Keratinocyte (primary cell): ENCODE measurements around the gene CFAP157. TPM values are rescaled to one million over a fixed set of nuclear protein-coding genes. Genes with fewer than 3 reads are reported as not detected.

Experiments used
- DNase-seq: peaks from one replicate; pipeline ENCODE4 v3.0.0-alpha.2; 2011; ENCODE audit warnings: low read depth, missing footprints, low spot score
- FAIRE-seq: peaks from 2 replicates; lab custom pipeline; 2011; peaks lifted over from hg19 to GRCh38; lab: Jason Lieb, UNC
- H2AFZ ChIP-seq: 2 replicates; pipeline ENCODE4 v1.6.0; 2012; ENCODE audit warnings: low read length, control low read depth, inconsistent platforms; ENCODE audit not compliant: control insufficient read depth
- H3K27ac ChIP-seq: 2 replicates; pipeline ENCODE4 v1.5.1; 2011; ENCODE audit warnings: low read length; ENCODE audit not compliant: control insufficient read depth, insufficient read depth
- H3K27me3 ChIP-seq: 3 replicates; pipeline ENCODE4 v1.6.0; 2011; ENCODE audit warnings: low read length; ENCODE audit not compliant: control insufficient read depth, insufficient read depth; ENCODE audit errors: extremely low read depth
- H3K36me3 ChIP-seq, 2 experiments: 2 replicates in 1 of 2; 3 replicates in 1 of 2; pipeline ENCODE4 v1.5.1; 2011; ENCODE audit warnings: low read length in 2 of 2, mild to moderate bottlenecking in 1 of 2; ENCODE audit not compliant: control insufficient read depth in 2 of 2, insufficient read depth in 2 of 2; ENCODE audit errors: extremely low read depth in 1 of 2
- H3K4me1 ChIP-seq: 3 replicates; pipeline ENCODE4 v1.5.1; 2011; ENCODE audit warnings: low read length; ENCODE audit not compliant: control insufficient read depth, insufficient read depth; ENCODE audit errors: extremely low read depth
- H3K4me2 ChIP-seq: 3 replicates; pipeline ENCODE4 v1.6.0; 2011; ENCODE audit warnings: low read depth, low read length; ENCODE audit not compliant: control insufficient read depth, insufficient read depth; ENCODE audit errors: extremely low read depth
- H3K4me3 ChIP-seq, 3 experiments: fragments of 200-600 bp in 1 of 3; sonication (generic) in 1 of 3; 2 replicates in 2 of 3; 3 replicates in 1 of 3; pipeline ENCODE4 v1.5.1; 2011 to 2016; ENCODE audit warnings: low read length in 3 of 3, mild to moderate bottlenecking in 3 of 3, control low read depth in 2 of 3, inconsistent platforms in 1 of 3, low read depth in 1 of 3, mixed read lengths in 1 of 3, mixed run types in 1 of 3, moderate library complexity in 1 of 3; ENCODE audit not compliant: control insufficient read depth in 2 of 3, insufficient read depth in 2 of 3; ENCODE audit errors: extremely low read depth in 1 of 3
- H3K79me2 ChIP-seq: 2 replicates; pipeline ENCODE4 v1.6.0; 2012; ENCODE audit warnings: low read length; ENCODE audit not compliant: control insufficient read depth, insufficient read depth
- H3K9ac ChIP-seq: 3 replicates; pipeline ENCODE4 v1.6.0; 2011; ENCODE audit warnings: low read length; ENCODE audit not compliant: control insufficient read depth, insufficient read depth; ENCODE audit errors: extremely low read depth
- H3K9me1 ChIP-seq: 3 replicates; pipeline ENCODE4 v1.6.0; 2011; ENCODE audit warnings: low read length; ENCODE audit not compliant: control insufficient read depth, insufficient read depth; ENCODE audit errors: extremely low read depth
- H3K9me3 ChIP-seq: 2 replicates; pipeline ENCODE4 v1.5.1; 2012; ENCODE audit warnings: low read depth, low read length; ENCODE audit not compliant: control insufficient read depth
- H4K20me1 ChIP-seq: 3 replicates; pipeline ENCODE4 v1.6.0; 2011; ENCODE audit warnings: low read length; ENCODE audit not compliant: control insufficient read depth, insufficient read depth; ENCODE audit errors: extremely low read depth
- EZH2 ChIP-seq: IDR thresholded peaks from one replicate; pipeline ENCODE4 v1.6.1; 2012; ENCODE audit warnings: inconsistent platforms, mild to moderate bottlenecking, low read length, moderate library complexity
- dilution Hi-C: fragments of 300-500 bp; cut with MboI; formaldehyde crosslinking; loops from one replicate; pipeline ENCODE4 v1.7.0; 2020; ENCODE audit warnings: low sequenced_read_pairs; ENCODE audit not compliant: extremely low pct_ligation_motif_present
- polyA plus RNA-seq, 5 experiments: library from polyadenylated mRNA; depleted of rRNA in 3 of 5; stranded (reverse) in 3 of 5; stranded (forward) in 1 of 5; unstranded in 1 of 5; fragments of >200 nt; gene quantifications; 1 replicate in 1 of 5; 2 replicates in 3 of 5; 3 replicates in 1 of 5; pipeline versions ENCODE4 v1.2.1 to v1.2.3, GENCODE V29; 2011 to 2012; ENCODE audit warnings: missing spikeins in 2 of 5, low read depth in 1 of 5, low replicate concordance in 1 of 5
- TF ChIP-seq, protein P1 (sequence below), 3 experiments: IDR thresholded peaks in 1 of 3; conservative IDR thresholded peaks in 1 of 3; optimal IDR thresholded peaks in 1 of 3; 2 replicates in 2 of 3; 3 replicates in 1 of 3; pipeline versions ENCODE3 to v1.5.1; 2011; ENCODE audit warnings: low read length in 3 of 3, mild to moderate bottlenecking in 3 of 3, moderate library complexity in 2 of 3, control low read depth in 1 of 3, inconsistent platforms in 1 of 3; ENCODE audit not compliant: insufficient read depth in 2 of 3; ENCODE audit errors: extremely low read depth in 1 of 3

The CFAP157 gene
- polyA plus RNA-seq, 1 donor (not counting 4 experiments of a cell fraction or from before 2014, with no cell fraction given): not detected

DNA sequence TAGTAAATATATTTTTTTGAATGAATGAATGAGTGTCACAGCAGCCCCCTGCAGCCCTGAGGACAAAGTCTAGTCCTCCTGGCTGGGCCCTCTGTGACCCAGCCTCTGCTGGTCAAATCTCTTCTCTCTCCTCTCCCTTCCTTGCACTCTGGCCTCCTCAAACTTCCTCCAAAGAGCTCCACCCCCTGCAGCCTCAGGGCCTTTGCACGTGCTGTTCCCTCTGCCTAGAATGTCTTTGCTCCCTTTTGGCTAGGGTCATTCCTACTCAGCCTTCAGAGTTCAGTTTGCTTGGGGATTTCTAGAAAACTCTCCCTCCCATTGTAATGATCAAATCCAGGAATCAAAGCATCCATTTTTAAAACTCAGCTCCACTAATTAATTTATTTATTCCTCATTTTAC, 58.6 kb downstream of the CFAP157 start:
- Histone ChIP-seq H3K27ac (no peak overlapping the region), H3K9me3 (no peaks in the 10 kb centered on the region), H3K4me3 (no peak overlapping the region), H2AFZ (no peak overlapping the region), H3K4me2 (no peak overlapping the region), H3K36me3 (no peaks in the 10 kb centered on the region), H4K20me1 (no peaks in the 10 kb centered on the region), H3K79me2 (no peaks in the 10 kb centered on the region), H3K9me1 (no peaks in the 10 kb centered on the region), H3K9ac (no peak overlapping the region), H3K4me1 (peaks cover 1% of the 10 kb centered on the region), H3K27me3 (peaks cover 3% of the 10 kb centered on the region)
- DNase-seq (no peak), FAIRE-seq (no peak)
- TF ChIP-seq EZH2: no peak
- TF ChIP-seq, protein P1, sequence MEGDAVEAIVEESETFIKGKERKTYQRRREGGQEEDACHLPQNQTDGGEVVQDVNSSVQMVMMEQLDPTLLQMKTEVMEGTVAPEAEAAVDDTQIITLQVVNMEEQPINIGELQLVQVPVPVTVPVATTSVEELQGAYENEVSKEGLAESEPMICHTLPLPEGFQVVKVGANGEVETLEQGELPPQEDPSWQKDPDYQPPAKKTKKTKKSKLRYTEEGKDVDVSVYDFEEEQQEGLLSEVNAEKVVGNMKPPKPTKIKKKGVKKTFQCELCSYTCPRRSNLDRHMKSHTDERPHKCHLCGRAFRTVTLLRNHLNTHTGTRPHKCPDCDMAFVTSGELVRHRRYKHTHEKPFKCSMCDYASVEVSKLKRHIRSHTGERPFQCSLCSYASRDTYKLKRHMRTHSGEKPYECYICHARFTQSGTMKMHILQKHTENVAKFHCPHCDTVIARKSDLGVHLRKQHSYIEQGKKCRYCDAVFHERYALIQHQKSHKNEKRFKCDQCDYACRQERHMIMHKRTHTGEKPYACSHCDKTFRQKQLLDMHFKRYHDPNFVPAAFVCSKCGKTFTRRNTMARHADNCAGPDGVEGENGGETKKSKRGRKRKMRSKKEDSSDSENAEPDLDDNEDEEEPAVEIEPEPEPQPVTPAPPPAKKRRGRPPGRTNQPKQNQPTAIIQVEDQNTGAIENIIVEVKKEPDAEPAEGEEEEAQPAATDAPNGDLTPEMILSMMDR (optimal IDR thresholded peaks at IDR 0.05 in 1 of 3, IDR thresholded peaks at IDR 0.05 in 1 of 3, conservative IDR thresholded peaks at IDR 0.05 in 1 of 3; ENCODE audit: extremely low read depth in 1 of 3, insufficient read depth in 2 of 3, low read length in 3 of 3): no peak
- dilution Hi-C loops: no loop called here

Other genes with a start within 250 kb of the CFAP157 start
- gene STXBP1, start 94.7 kb upstream of the CFAP157 start, polyA plus RNA-seq: 7.8 to 22.2 TPM (median 17.1 TPM) in 3 replicates
- gene PTRH1, start 8.7 kb downstream of the CFAP157 start, polyA plus RNA-seq: 14.3 to 25.2 TPM (median 14.9 TPM) in 3 replicates
- gene TTC16, start 9.1 kb downstream of the CFAP157 start, polyA plus RNA-seq: 0.03 to 0.05 TPM in 2 of 3 replicates, not detected in the other
- gene TOR2A, start 28.3 kb downstream of the CFAP157 start, polyA plus RNA-seq: 2.3 to 5.9 TPM (median 4.1 TPM) in 3 replicates
- 0.12 to 0.21 TPM in 2 of 3 replicates, not detected in the other for gene SH2D3C, start 71.7 kb downstream of the CFAP157 start, polyA plus RNA-seq
- 39.0 to 100.0 TPM (median 47.8 TPM) in 3 replicates for gene CDK9, start 79.0 kb downstream of the CFAP157 start, polyA plus RNA-seq
- gene FPGS, start 95.9 kb downstream of the CFAP157 start, polyA plus RNA-seq: 38.2 to 65.0 TPM (median 56.3 TPM) in 3 replicates
- 0.22 to 0.86 TPM (median 0.33 TPM) in 3 replicates for gene ENG, start 147.7 kb downstream of the CFAP157 start, polyA plus RNA-seq
- 40.2 to 53.8 TPM (median 46.5 TPM) in 3 replicates for gene AK1, start 170.7 kb downstream of the CFAP157 start, polyA plus RNA-seq
- 20.1 to 55.8 TPM (median 21.1 TPM) in 3 replicates for gene ST6GALNAC6, start 192.6 kb downstream of the CFAP157 start, polyA plus RNA-seq
- gene ST6GALNAC4, start 210.1 kb downstream of the CFAP157 start, polyA plus RNA-seq: 5.8 to 10.8 TPM (median 8.9 TPM) in 3 replicates
- gene PIP5KL1, start 223.8 kb downstream of the CFAP157 start, polyA plus RNA-seq: 2.4 to 5.2 TPM (median 4.4 TPM) in 3 replicates
- 31.1 to 35.4 TPM (median 34.7 TPM) in 3 replicates for gene DPM2, start 230.9 kb downstream of the CFAP157 start, polyA plus RNA-seq